Measurements from ENCODE around the gene IVNS1ABP.

- TF ChIP-seq CTCF (IDR thresholded peaks at IDR 0.05) (no peak), POLR2A (IDR thresholded peaks at IDR 0.05) (no peak), EP300 (IDR thresholded peaks at IDR 0.05) (no peak)
Measured at GRCh38 chr1:185314411-185314810, 2.6 kb downstream of the IVNS1ABP start.

Data from tibial nerve (tissue), 4 donors.